SK-N-SH (cell line): Measurements from ENCODE around the gene TMED9.

Experiments
- CHD2 ChIP-seq: fragments of 150-350 bp; IDR thresholded peaks from 2 replicates; pipeline ENCODE4 v1.6.1; 2018; ENCODE audit warnings: low read length; ENCODE audit not compliant: partially characterized antibody
- CTCF ChIP-seq: fragments of 200-600 bp; sonication (generic); IDR thresholded peaks from 2 replicates; pipeline ENCODE4 v1.6.1; 2017; ENCODE audit warnings: antibody characterized with exemption, mild to moderate bottlenecking, moderate library complexity
- EP300 ChIP-seq, 2 experiments: IDR thresholded peaks; 2 replicates each; pipeline versions ENCODE4 v1.4.0 to v1.6.1; 2012; ENCODE audit warnings: borderline replicate concordance in 1 of 2, low read depth in 1 of 2, low read length in 1 of 2
- EZH2phosphoT487 ChIP-seq: fragments of 200-600 bp; sonication (generic); IDR thresholded peaks from 2 replicates; pipeline ENCODE4 v1.6.1; 2017; ENCODE audit warnings: low read depth, mixed run types, mild to moderate bottlenecking, antibody characterized with exemption, moderate library complexity, borderline replicate concordance
- FOXM1 ChIP-seq: IDR thresholded peaks from 2 replicates; pipeline ENCODE4 v1.4.0; 2012; ENCODE audit warnings: low read depth, mild to moderate bottlenecking
- GABPA ChIP-seq: IDR thresholded peaks from 2 replicates; pipeline ENCODE4 v1.4.0; 2012; ENCODE audit warnings: low read depth, mild to moderate bottlenecking
- JUND ChIP-seq: IDR thresholded peaks from 2 replicates; pipeline ENCODE4 v1.4.0; 2012
- NFIC ChIP-seq: IDR thresholded peaks from 2 replicates; pipeline ENCODE4 v1.4.0; 2012; ENCODE audit warnings: borderline replicate concordance
- RAD21 ChIP-seq: IDR thresholded peaks from 2 replicates; pipeline ENCODE4 v1.6.1; 2012; ENCODE audit warnings: mild to moderate bottlenecking, low read length
- RCOR1 ChIP-seq: fragments of 150-350 bp; IDR thresholded peaks from 2 replicates; pipeline ENCODE4 v1.6.1; 2017; ENCODE audit warnings: antibody characterized with exemption, low read length
- SIN3A ChIP-seq: IDR thresholded peaks from 2 replicates; pipeline ENCODE4 v1.6.1; 2012; ENCODE audit warnings: low read depth, mild to moderate bottlenecking, low read length, moderate library complexity, borderline replicate concordance
- USF2 ChIP-seq: fragments of 150-350 bp; IDR thresholded peaks from 2 replicates; pipeline ENCODE4 v1.6.1; 2017; ENCODE audit warnings: antibody characterized with exemption, low read length, low read depth, borderline replicate concordance
- YY1 ChIP-seq: IDR thresholded peaks from 2 replicates; pipeline ENCODE4 v1.4.0; 2012; ENCODE audit warnings: low read depth, mild to moderate bottlenecking
- ZBTB33 ChIP-seq: IDR thresholded peaks from 2 replicates; pipeline ENCODE4 v1.4.0; 2012; ENCODE audit warnings: low read depth, borderline replicate concordance

- TF ChIP-seq RCOR1 (no peak), CTCF (no peak), FOXM1 (no peak), YY1 (no peak), RAD21 (no peak), ZBTB33 (no peak), USF2 (no peak), EZH2phosphoT487 (no peak), EP300 (IDR thresholded peaks at IDR 0.05; ENCODE audit: borderline replicate concordance in 1 of 2, low read depth in 1 of 2, low read length in 1 of 2) (no peak), JUND (no peak), SIN3A (no peak), CHD2 (no peak), GABPA (no peak), NFIC (no peak)
These were observed 13.7 kb upstream of the TMED9 start for GRCh38 chr5:177578316-177578715.
